ENCODE measurements around the gene LRRC9. TPM values are rescaled to one million over a fixed set of nuclear protein-coding genes. Genes with fewer than 3 reads are reported as not detected.

LRRC9 gene
- total RNA-seq, 1 experiment from 2014 or later = 0.77 TPM

GRCh38 chr14:59897757-59898383 lies 22.1 kb upstream of the LRRC9 start:
- Histone ChIP-seq H3K27me3 (ENCODE audit: insufficient read depth, low read length) (no peaks in the 10 kb centered on the region), H3K23ac (ENCODE audit: insufficient read length, low read depth, low read length) (no peak overlapping the region), H3K18ac (ENCODE audit: insufficient read length, low read depth, low read length) (no peak overlapping the region), H3K79me1 (ENCODE audit: insufficient read depth, low read depth, low read length, poor library complexity, severe bottlenecking) (no peaks in the 10 kb centered on the region), H3T11ph (ENCODE audit: low read length) (no peak overlapping the region), H2BK5ac (ENCODE audit: insufficient read length, low read length) (no peak overlapping the region), H3K14ac (ENCODE audit: insufficient read depth, low read length) (no peak overlapping the region), H3K4me1 (ENCODE audit: insufficient read depth, low read length) (no peaks in the 10 kb centered on the region), H2BK120ac (ENCODE audit: low read depth, low read length, poor library complexity, severe bottlenecking) (no peak overlapping the region), H3K9ac (ENCODE audit: extremely low read depth, insufficient read length, low read length) (no peak overlapping the region), H2AFZ (ENCODE audit: low read length) (no peak overlapping the region), H3K4me2 (ENCODE audit: insufficient read depth, insufficient read length, low read length) (no peak overlapping the region), H2AK5ac (ENCODE audit: insufficient read length, low read length) (no peak overlapping the region), H4K8ac (replicated peaks; ENCODE audit: insufficient read length, low read depth, low read length) (no peak overlapping the region), H2BK12ac (ENCODE audit: insufficient read length, low read depth, low read length) (no peak overlapping the region), H3K27ac (ENCODE audit: insufficient read length, low read depth, low read length) (no peak overlapping the region), H4K91ac (ENCODE audit: insufficient read length, low read depth, low read length) (no peak overlapping the region), H3K23me2 (ENCODE audit: insufficient read length, low read depth, low read length, poor library complexity, severe bottlenecking) (no peaks in the 10 kb centered on the region), H4K20me1 (ENCODE audit: control insufficient read depth, insufficient read depth, insufficient read length) (no peaks in the 10 kb centered on the region), H3K56ac (ENCODE audit: insufficient read length, low read depth, low read length) (no peak overlapping the region), H3K4ac (ENCODE audit: low read depth, low read length) (no peak overlapping the region), H2BK20ac (ENCODE audit: low read depth, low read length, poor library complexity, severe bottlenecking) (no peak overlapping the region), H3K9me3 (ENCODE audit: control insufficient read depth, low read depth, low read length) (no peaks in the 10 kb centered on the region), H3K79me2 (ENCODE audit: insufficient read depth, low read length) (no peaks in the 10 kb centered on the region), H4K5ac (ENCODE audit: insufficient read length, low read depth, low read length) (no peak overlapping the region), H2BK15ac (ENCODE audit: low read depth, low read length) (no peak overlapping the region)
- H3K4me1 Mint-ChIP-seq = peaks cover 2 to 3% of the 10 kb centered on the region in 2 experiments; a peak in 2 of 4 replicates
- H3K27ac Mint-ChIP-seq = no peak overlapping the region
- no peaks in the 10 kb centered on the region; the same call in none of the 2 replicates for H3K27me3 Mint-ChIP-seq (ENCODE audit: low read depth)
- peak; percentile 47 for DNase-seq
- H3K9me3 Mint-ChIP-seq = no peaks in the 10 kb centered on the region
- H3K36me3 Mint-ChIP-seq (ENCODE audit: insufficient read depth in 1 of 3, low read depth in 3 of 3) = no peaks in the 10 kb centered on the region
- peak; percentile 73 for TF ChIP-seq CTCF (conservative IDR thresholded peaks at IDR 0.05)
- no CpG with 5 or more reads among the region's 8 CpGs for WGBS (ENCODE audit: extremely low coverage, insufficient read length, low lambda C conversion rate)
- no peak overlapping the region for H3K4me3 Mint-ChIP-seq
